ENCODE measurements around the gene EDEM2. TPM values are rescaled to one million over a fixed set of nuclear protein-coding genes. Genes with fewer than 3 reads are reported as not detected.

Gene EDEM2
- total RNA-seq, 1 experiment from 2014 or later, result 22.8 TPM

DNA sequence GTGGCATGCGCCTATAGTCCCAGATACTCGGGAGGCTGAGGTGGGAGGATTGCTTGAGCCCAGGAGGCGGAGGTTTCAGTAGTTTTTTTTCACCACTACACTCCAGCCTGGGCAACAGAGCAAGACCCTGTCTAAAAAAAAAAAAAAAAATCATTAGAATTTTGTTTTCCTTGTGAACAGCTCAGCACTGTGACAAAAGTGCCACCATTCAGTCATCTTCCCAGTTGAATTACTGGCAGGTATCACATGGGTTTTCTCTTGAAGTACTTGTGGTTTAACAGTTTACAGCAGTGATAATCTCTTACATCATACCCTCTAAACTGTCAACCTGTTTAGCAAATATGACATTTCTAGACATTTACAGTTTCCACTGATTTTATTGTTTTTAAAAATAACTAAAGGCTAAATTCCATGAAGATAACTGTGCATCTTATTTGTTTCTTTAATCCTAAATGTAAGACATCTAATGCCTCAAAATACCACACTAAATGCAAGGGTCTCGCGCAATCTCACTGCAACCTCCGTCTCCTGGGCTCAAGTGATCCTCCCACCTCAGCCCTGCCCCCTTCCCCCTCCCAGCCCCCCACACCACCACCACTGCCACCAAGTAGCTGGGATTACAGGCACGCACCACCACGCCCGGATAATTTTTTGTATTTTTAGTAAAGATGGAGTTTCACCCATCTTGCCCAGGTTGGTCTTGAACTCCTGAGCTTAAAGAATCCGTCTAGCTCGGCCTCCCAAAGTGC, 61.5 kb downstream of the EDEM2 start:
- no peak overlapping the region for H2AFZ ChIP-seq (ENCODE audit: low read depth, low read length, poor library complexity, severe bottlenecking)
- H3K9ac ChIP-seq (ENCODE audit: low read length), result no peak overlapping the region
- no peak for DNase-seq (ENCODE audit: low read depth, low spot score)
- no peak for ATAC-seq
- H3K79me2 ChIP-seq (ENCODE audit: insufficient read depth, low read length), result peaks cover 94% of the 10 kb centered on the region
- no TSS peak for BruUV-seq (replicated peaks)
- TF ChIP-seq CBX3 (IDR thresholded peaks at IDR 0.05; ENCODE audit: low read depth), result no peak
- no peak for TF ChIP-seq SIN3A (IDR thresholded peaks at IDR 0.05; ENCODE audit: low read depth)
- TF ChIP-seq ZNF274 (IDR thresholded peaks at IDR 0.05; ENCODE audit: low read depth, low read length), result no peak
- TF ChIP-seq EZH2phosphoT487 (IDR thresholded peaks at IDR 0.05; ENCODE audit: borderline replicate concordance), result no peak
- TF ChIP-seq ELF1 (IDR thresholded peaks at IDR 0.05; ENCODE audit: borderline replicate concordance, low read depth), result no peak
- ChIA-PET CTCF (interaction anchor here (2.4 kb wide), 1 partner anchor 10 kb away, joined by 10 read pairs; no protein-coding TSS in a partner anchor), POLR2A (no interaction called here), RAD21 (ENCODE audit: low non-redundant PET in 1 of 2, low total read pairs in 2 of 2, uncharacterized antibody in 2 of 2, unreplicated experiment in 2 of 2) (no interaction called here)
- no peak overlapping the region for H3K4me3 ChIP-seq (replicated peaks in 1 of 2; ENCODE audit: low read depth in 1 of 2, low read length in 2 of 2)
- H3K9me3 ChIP-seq (ENCODE audit: control insufficient read depth in 1 of 2, insufficient read depth in 1 of 2, low read depth in 1 of 2, low read length in 2 of 2), result no peaks in the 10 kb centered on the region
- H3K9me2 ChIP-seq (ENCODE audit: insufficient read depth), result no peaks in the 10 kb centered on the region
- no peaks in the 10 kb centered on the region; a peak in 1 of 4 replicates for H3K4me1 ChIP-seq (ENCODE audit: control insufficient read depth in 1 of 2, insufficient read depth in 2 of 2, low read length in 2 of 2)
- intact Hi-C loops (cut with micrococcal nuclease), result loop anchor here (5.0 kb wide), 1 partner anchor 213 kb away; the partner anchor contains the start of gene GGT7
- H3K27me3 ChIP-seq (ENCODE audit: insufficient read depth, low read length), result no peaks in the 10 kb centered on the region
- no peak overlapping the region for H3K4me2 ChIP-seq (ENCODE audit: low read length)
- H3K36me3 ChIP-seq (ENCODE audit: control insufficient read depth in 1 of 2, insufficient read depth in 2 of 2, low read length in 2 of 2), result no peaks in the 10 kb centered on the region
- H3K27ac ChIP-seq (ENCODE audit: low read depth, low read length), result no peak overlapping the region
- H4K20me1 ChIP-seq (ENCODE audit: insufficient read depth), result no peaks in the 10 kb centered on the region

DNA sequence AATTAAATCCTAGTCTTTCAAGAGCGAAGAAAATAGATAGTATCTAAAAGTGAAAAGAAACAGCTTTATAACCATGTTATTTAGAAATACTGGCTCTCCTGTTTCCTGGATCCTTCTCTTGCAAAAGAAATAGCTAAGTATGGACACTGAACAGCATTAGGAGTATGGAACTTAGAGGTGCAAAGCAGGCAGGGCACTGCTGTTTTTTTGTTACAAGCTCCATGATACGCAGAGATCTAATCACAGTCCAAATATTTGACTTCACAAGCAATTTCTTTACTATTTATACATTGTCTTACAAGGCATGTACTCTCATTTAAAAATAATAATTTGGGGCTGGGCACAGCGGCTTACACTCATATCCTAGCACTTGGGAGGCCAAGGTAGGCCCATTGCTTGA, 62.1 kb downstream of the EDEM2 start:
- BruUV-seq (replicated peaks), result no TSS peak
- H3K9ac ChIP-seq (ENCODE audit: low read length), result no peak overlapping the region
- no peaks in the 10 kb centered on the region for H3K9me2 ChIP-seq (ENCODE audit: insufficient read depth)
- H3K27ac ChIP-seq (ENCODE audit: low read depth, low read length), result no peak overlapping the region
- H3K79me2 ChIP-seq (ENCODE audit: insufficient read depth, low read length), result peaks cover 95% of the 10 kb centered on the region
- ATAC-seq (no peak), DNase-seq (ENCODE audit: low read depth, low spot score) (no peak)
- H3K4me3 ChIP-seq (replicated peaks in 1 of 2; ENCODE audit: low read depth in 1 of 2, low read length in 2 of 2), result no peak overlapping the region
- intact Hi-C loops (cut with micrococcal nuclease), result loop anchor here (5.0 kb wide), 1 partner anchor 213 kb away; the partner anchor contains the start of gene GGT7
- H3K4me1 ChIP-seq (ENCODE audit: control insufficient read depth in 1 of 2, insufficient read depth in 2 of 2, low read length in 2 of 2), result no peaks in the 10 kb centered on the region
- H3K4me2 ChIP-seq (ENCODE audit: low read length), result no peak overlapping the region
- no peaks in the 10 kb centered on the region for H3K27me3 ChIP-seq (ENCODE audit: insufficient read depth, low read length)
- H3K36me3 ChIP-seq (ENCODE audit: control insufficient read depth in 1 of 2, insufficient read depth in 2 of 2, low read length in 2 of 2), result no peaks in the 10 kb centered on the region
- H2AFZ ChIP-seq (ENCODE audit: low read depth, low read length, poor library complexity, severe bottlenecking), result no peak overlapping the region
- RAD21 ChIA-PET (ENCODE audit: low non-redundant PET in 1 of 2, low total read pairs in 2 of 2, uncharacterized antibody in 2 of 2, unreplicated experiment in 2 of 2), result no interaction called here
- H4K20me1 ChIP-seq (ENCODE audit: insufficient read depth), result no peaks in the 10 kb centered on the region
- no peaks in the 10 kb centered on the region for H3K9me3 ChIP-seq (ENCODE audit: control insufficient read depth in 1 of 2, insufficient read depth in 1 of 2, low read depth in 1 of 2, low read length in 2 of 2)
- POLR2A ChIA-PET, result no interaction called here
- CTCF ChIA-PET, result interaction anchor here (2.4 kb wide), 1 partner anchor 11 kb away, joined by 10 read pairs; no protein-coding TSS in a partner anchor
- TF ChIP-seq, protein P1, sequence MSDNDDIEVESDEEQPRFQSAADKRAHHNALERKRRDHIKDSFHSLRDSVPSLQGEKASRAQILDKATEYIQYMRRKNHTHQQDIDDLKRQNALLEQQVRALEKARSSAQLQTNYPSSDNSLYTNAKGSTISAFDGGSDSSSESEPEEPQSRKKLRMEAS (IDR thresholded peaks at IDR 0.05), result no peak
- TF ChIP-seq EZH2 (IDR thresholded peaks at IDR 0.05), result no peak
- no peak for TF ChIP-seq SRF (IDR thresholded peaks at IDR 0.05; ENCODE audit: low read depth)
- TF ChIP-seq EGR1 (IDR thresholded peaks at IDR 0.05; ENCODE audit: low read depth), result no peak
- TF ChIP-seq, protein P2, sequence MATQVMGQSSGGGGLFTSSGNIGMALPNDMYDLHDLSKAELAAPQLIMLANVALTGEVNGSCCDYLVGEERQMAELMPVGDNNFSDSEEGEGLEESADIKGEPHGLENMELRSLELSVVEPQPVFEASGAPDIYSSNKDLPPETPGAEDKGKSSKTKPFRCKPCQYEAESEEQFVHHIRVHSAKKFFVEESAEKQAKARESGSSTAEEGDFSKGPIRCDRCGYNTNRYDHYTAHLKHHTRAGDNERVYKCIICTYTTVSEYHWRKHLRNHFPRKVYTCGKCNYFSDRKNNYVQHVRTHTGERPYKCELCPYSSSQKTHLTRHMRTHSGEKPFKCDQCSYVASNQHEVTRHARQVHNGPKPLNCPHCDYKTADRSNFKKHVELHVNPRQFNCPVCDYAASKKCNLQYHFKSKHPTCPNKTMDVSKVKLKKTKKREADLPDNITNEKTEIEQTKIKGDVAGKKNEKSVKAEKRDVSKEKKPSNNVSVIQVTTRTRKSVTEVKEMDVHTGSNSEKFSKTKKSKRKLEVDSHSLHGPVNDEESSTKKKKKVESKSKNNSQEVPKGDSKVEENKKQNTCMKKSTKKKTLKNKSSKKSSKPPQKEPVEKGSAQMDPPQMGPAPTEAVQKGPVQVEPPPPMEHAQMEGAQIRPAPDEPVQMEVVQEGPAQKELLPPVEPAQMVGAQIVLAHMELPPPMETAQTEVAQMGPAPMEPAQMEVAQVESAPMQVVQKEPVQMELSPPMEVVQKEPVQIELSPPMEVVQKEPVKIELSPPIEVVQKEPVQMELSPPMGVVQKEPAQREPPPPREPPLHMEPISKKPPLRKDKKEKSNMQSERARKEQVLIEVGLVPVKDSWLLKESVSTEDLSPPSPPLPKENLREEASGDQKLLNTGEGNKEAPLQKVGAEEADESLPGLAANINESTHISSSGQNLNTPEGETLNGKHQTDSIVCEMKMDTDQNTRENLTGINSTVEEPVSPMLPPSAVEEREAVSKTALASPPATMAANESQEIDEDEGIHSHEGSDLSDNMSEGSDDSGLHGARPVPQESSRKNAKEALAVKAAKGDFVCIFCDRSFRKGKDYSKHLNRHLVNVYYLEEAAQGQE (IDR thresholded peaks at IDR 0.05; ENCODE audit: low read depth), result no peak
- TF ChIP-seq FOSL1 (IDR thresholded peaks at IDR 0.05; ENCODE audit: low read depth), result no peak
- TF ChIP-seq, protein P3, sequence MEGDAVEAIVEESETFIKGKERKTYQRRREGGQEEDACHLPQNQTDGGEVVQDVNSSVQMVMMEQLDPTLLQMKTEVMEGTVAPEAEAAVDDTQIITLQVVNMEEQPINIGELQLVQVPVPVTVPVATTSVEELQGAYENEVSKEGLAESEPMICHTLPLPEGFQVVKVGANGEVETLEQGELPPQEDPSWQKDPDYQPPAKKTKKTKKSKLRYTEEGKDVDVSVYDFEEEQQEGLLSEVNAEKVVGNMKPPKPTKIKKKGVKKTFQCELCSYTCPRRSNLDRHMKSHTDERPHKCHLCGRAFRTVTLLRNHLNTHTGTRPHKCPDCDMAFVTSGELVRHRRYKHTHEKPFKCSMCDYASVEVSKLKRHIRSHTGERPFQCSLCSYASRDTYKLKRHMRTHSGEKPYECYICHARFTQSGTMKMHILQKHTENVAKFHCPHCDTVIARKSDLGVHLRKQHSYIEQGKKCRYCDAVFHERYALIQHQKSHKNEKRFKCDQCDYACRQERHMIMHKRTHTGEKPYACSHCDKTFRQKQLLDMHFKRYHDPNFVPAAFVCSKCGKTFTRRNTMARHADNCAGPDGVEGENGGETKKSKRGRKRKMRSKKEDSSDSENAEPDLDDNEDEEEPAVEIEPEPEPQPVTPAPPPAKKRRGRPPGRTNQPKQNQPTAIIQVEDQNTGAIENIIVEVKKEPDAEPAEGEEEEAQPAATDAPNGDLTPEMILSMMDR (IDR thresholded peaks at IDR 0.05 in 2 of 3, conservative IDR thresholded peaks at IDR 0.05 in 1 of 3; ENCODE audit: borderline replicate concordance in 1 of 3, insufficient read depth in 1 of 3, low read depth in 2 of 3, low read length in 2 of 3), result no peak

Data from HCT116 (cell line).